NT2/D1 (cell line): ENCODE results near the gene BEST2.

Source experiments
- SUZ12 ChIP-seq: IDR thresholded peaks from 2 replicates; pipeline ENCODE4 v1.6.1; 2011; ENCODE audit not compliant: insufficient read length, insufficient read depth; ENCODE audit errors: extremely low read depth
- ZNF274 ChIP-seq: IDR thresholded peaks from 2 replicates; pipeline ENCODE4 v1.6.1; 2011; ENCODE audit warnings: mild to moderate bottlenecking, low read depth, low read length

DNA sequence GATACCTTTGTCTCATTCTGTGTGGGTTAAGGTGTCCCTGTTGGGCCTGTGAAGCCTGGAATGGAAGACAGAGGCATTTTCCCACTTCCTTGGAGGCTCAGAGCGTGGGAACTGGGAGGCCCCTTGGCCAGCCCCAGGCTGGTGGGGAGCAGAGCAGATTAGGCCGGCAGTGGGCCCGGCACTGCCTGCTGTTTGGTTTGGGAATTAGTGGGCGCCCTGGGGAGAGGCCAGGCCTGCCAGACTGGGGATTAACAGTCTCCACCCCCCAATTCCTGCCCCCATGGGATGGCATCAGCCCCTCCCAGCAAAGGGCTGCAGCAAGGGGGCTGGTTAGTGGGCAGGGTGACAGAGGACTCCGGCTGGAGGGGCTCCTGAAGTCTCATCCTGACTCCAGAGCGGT, 3.1 kb upstream of the BEST2 start:
- TF ChIP-seq SUZ12: no peak
- no peak for TF ChIP-seq ZNF274
